ENCODE results near the gene KCNK4. TPM values are rescaled to one million over a fixed set of nuclear protein-coding genes. Genes with fewer than 3 reads are reported as not detected.

Gene KCNK4
- total and polyA plus RNA-seq, 4 donors: not detected

DNA sequence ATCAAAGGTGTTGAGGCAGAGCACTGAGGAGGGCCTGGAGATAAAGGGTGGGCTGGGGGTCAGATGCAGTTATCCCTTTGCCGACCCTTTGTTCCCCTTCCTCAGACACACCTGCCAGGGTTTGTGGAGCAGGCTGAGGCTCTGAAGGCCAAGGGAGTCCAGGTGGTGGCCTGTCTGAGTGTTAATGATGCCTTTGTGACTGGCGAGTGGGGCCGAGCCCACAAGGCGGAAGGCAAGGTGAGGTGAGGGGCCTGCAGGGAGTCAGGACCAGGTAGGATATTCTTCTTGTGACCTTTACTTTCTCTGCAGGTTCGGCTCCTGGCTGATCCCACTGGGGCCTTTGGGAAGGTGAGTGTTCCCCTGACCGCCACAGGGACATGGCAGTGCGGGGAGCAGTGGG lies 29.5 kb downstream of the KCNK4 start (continued):
- TF ChIP-seq EGR1 (IDR thresholded peaks at IDR 0.05; ENCODE audit: low read depth in 2 of 2) (no peak), JUND (IDR thresholded peaks at IDR 0.05) (no peak), FOXA2 (IDR thresholded peaks at IDR 0.05) (no peak), RXRA (IDR thresholded peaks at IDR 0.05) (no peak)
- TF ChIP-seq, protein P1, sequence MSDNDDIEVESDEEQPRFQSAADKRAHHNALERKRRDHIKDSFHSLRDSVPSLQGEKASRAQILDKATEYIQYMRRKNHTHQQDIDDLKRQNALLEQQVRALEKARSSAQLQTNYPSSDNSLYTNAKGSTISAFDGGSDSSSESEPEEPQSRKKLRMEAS (IDR thresholded peaks at IDR 0.05): no peak

DNA sequence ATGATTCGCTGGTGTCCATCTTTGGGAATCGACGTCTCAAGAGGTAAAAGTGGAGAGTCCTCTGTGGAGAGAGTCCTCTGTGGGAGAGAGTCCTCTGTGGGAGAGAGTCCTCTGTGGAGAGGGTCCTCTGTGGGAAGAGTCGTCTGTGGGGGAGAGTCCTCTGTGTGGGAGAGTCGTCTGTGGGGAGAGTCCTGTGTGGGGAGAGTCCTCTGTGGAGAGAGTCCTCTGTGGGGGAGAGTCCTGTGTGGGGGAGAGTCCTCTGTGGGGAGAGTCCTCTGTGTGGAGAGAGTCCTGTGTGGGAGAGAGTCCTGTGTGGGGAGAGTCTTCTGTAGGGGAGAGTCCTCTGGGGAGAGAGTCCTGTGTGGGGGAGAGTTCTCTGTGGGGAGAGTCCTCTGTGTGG lies 29.9 kb downstream of the KCNK4 start:
- WGBS: 85% methylated on average over 5 of the region's 5 CpGs
- Histone ChIP-seq H3K4me1 (ENCODE audit: control insufficient read depth in 4 of 4, insufficient read depth in 4 of 4, low read length in 3 of 4) (peaks cover 5 to 17% (median 15%) of the 10 kb centered on the region in 4 donors), H3K9ac (ENCODE audit: low read depth in 1 of 2, low read length in 2 of 2) (no peak overlapping the region), H3K9me3 (ENCODE audit: control insufficient read depth in 4 of 4, low read length in 3 of 4) (no peaks in the 10 kb centered on the region), H3K27ac (ENCODE audit: low read depth in 1 of 2, low read length in 2 of 2) (no peak overlapping the region), H3K4me3 (ENCODE audit: low read depth in 1 of 3, low read length in 3 of 3) (no peak overlapping the region), H3K36me3 (ENCODE audit: control insufficient read depth in 4 of 4, insufficient read depth in 3 of 4, low read depth in 1 of 4, low read length in 3 of 4) (peaks cover 0 to 22% (median 5%) of the 10 kb centered on the region in 4 donors), H3K27me3 (ENCODE audit: control insufficient read depth in 4 of 4, insufficient read depth in 4 of 4, low read length in 3 of 4) (no peaks in the 10 kb centered on the region)
- TF ChIP-seq EGR1 (IDR thresholded peaks at IDR 0.05; ENCODE audit: low read depth in 2 of 2): no peak
- TF ChIP-seq JUND (IDR thresholded peaks at IDR 0.05): no peak
- no peak for TF ChIP-seq FOXA2 (IDR thresholded peaks at IDR 0.05)
- no peak for TF ChIP-seq FOXA1 (IDR thresholded peaks at IDR 0.05)
- TF ChIP-seq RXRA (IDR thresholded peaks at IDR 0.05): no peak
- no peak for TF ChIP-seq RAD21 (IDR thresholded peaks at IDR 0.05)
- TF ChIP-seq HNF4A (conservative IDR thresholded peaks at IDR 0.05): no peak
- no peak for TF ChIP-seq SP1 (IDR thresholded peaks at IDR 0.05)
- TF ChIP-seq, protein P2, sequence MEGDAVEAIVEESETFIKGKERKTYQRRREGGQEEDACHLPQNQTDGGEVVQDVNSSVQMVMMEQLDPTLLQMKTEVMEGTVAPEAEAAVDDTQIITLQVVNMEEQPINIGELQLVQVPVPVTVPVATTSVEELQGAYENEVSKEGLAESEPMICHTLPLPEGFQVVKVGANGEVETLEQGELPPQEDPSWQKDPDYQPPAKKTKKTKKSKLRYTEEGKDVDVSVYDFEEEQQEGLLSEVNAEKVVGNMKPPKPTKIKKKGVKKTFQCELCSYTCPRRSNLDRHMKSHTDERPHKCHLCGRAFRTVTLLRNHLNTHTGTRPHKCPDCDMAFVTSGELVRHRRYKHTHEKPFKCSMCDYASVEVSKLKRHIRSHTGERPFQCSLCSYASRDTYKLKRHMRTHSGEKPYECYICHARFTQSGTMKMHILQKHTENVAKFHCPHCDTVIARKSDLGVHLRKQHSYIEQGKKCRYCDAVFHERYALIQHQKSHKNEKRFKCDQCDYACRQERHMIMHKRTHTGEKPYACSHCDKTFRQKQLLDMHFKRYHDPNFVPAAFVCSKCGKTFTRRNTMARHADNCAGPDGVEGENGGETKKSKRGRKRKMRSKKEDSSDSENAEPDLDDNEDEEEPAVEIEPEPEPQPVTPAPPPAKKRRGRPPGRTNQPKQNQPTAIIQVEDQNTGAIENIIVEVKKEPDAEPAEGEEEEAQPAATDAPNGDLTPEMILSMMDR (IDR thresholded peaks at IDR 0.05; ENCODE audit: low read depth, low read length, missing input control): no peak
- TF ChIP-seq YY1 (IDR thresholded peaks at IDR 0.05): no peak
- no peak for TF ChIP-seq HNF4G (IDR thresholded peaks at IDR 0.05)
- TF ChIP-seq, protein P3, sequence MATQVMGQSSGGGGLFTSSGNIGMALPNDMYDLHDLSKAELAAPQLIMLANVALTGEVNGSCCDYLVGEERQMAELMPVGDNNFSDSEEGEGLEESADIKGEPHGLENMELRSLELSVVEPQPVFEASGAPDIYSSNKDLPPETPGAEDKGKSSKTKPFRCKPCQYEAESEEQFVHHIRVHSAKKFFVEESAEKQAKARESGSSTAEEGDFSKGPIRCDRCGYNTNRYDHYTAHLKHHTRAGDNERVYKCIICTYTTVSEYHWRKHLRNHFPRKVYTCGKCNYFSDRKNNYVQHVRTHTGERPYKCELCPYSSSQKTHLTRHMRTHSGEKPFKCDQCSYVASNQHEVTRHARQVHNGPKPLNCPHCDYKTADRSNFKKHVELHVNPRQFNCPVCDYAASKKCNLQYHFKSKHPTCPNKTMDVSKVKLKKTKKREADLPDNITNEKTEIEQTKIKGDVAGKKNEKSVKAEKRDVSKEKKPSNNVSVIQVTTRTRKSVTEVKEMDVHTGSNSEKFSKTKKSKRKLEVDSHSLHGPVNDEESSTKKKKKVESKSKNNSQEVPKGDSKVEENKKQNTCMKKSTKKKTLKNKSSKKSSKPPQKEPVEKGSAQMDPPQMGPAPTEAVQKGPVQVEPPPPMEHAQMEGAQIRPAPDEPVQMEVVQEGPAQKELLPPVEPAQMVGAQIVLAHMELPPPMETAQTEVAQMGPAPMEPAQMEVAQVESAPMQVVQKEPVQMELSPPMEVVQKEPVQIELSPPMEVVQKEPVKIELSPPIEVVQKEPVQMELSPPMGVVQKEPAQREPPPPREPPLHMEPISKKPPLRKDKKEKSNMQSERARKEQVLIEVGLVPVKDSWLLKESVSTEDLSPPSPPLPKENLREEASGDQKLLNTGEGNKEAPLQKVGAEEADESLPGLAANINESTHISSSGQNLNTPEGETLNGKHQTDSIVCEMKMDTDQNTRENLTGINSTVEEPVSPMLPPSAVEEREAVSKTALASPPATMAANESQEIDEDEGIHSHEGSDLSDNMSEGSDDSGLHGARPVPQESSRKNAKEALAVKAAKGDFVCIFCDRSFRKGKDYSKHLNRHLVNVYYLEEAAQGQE (IDR thresholded peaks at IDR 0.05): no peak
- TF ChIP-seq TAF1 (conservative IDR thresholded peaks at IDR 0.05): no peak
- TF ChIP-seq, protein P4, sequence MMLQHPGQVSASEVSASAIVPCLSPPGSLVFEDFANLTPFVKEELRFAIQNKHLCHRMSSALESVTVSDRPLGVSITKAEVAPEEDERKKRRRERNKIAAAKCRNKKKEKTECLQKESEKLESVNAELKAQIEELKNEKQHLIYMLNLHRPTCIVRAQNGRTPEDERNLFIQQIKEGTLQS (IDR thresholded peaks at IDR 0.05): no peak
- TF ChIP-seq GABPA (IDR thresholded peaks at IDR 0.05 in 1 of 2, conservative IDR thresholded peaks at IDR 0.05 in 1 of 2): no peak
- TF ChIP-seq NR2F2 (IDR thresholded peaks at IDR 0.05): no peak
- TF ChIP-seq, protein P5, sequence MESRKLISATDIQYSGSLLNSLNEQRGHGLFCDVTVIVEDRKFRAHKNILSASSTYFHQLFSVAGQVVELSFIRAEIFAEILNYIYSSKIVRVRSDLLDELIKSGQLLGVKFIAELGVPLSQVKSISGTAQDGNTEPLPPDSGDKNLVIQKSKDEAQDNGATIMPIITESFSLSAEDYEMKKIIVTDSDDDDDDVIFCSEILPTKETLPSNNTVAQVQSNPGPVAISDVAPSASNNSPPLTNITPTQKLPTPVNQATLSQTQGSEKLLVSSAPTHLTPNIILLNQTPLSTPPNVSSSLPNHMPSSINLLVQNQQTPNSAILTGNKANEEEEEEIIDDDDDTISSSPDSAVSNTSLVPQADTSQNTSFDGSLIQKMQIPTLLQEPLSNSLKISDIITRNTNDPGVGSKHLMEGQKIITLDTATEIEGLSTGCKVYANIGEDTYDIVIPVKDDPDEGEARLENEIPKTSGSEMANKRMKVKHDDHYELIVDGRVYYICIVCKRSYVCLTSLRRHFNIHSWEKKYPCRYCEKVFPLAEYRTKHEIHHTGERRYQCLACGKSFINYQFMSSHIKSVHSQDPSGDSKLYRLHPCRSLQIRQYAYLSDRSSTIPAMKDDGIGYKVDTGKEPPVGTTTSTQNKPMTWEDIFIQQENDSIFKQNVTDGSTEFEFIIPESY (IDR thresholded peaks at IDR 0.05): no peak
- TF ChIP-seq, protein P1 (IDR thresholded peaks at IDR 0.05): no peak
- DNase-seq (ENCODE audit: low spot score): no peak

All from liver (tissue), 9 donors.